Small intestine (tissue), 7 donors: Measurements from ENCODE around the gene LAMC3. TPM values are rescaled to one million over a fixed set of nuclear protein-coding genes. Genes with fewer than 3 reads are reported as not detected.

Experiments
- DNase-seq, 2 donors: peaks; one replicate each; pipeline versions ENCODE4 v3.0.0 to v3.0.0-alpha.2; 2013
- FAIRE-seq: peaks from 2 replicates; lab custom pipeline; 2012; peaks lifted over from hg19 to GRCh38; lab: Jason Lieb, UNC
- H3K27ac ChIP-seq, 3 donors: one replicate each; pipeline ENCODE4 v1.5.1; 2013; ENCODE audit warnings: low read length in 2 of 3, mild to moderate bottlenecking in 2 of 3, control low read depth in 1 of 3, inconsistent platforms in 1 of 3, low read depth in 1 of 3, moderate library complexity in 1 of 3
- H3K27me3 ChIP-seq, 3 donors: one replicate each; pipeline ENCODE4 v1.6.1; 2013; ENCODE audit warnings: low read length in 3 of 3, inconsistent platforms in 1 of 3; ENCODE audit not compliant: control insufficient read depth in 3 of 3, insufficient read depth in 3 of 3
- H3K36me3 ChIP-seq, 3 donors: one replicate each; pipeline ENCODE4 v1.6.1; 2013; ENCODE audit warnings: low read length in 3 of 3, inconsistent platforms in 1 of 3, low read depth in 1 of 3, mild to moderate bottlenecking in 1 of 3, moderate library complexity in 1 of 3; ENCODE audit not compliant: control insufficient read depth in 3 of 3, insufficient read depth in 2 of 3
- H3K4me1 ChIP-seq, 3 donors: one replicate each; pipeline ENCODE4 v1.6.1; 2013; ENCODE audit warnings: low read length in 2 of 3, inconsistent platforms in 1 of 3, low read depth in 1 of 3, mild to moderate bottlenecking in 1 of 3, moderate library complexity in 1 of 3; ENCODE audit not compliant: control insufficient read depth in 3 of 3, insufficient read depth in 2 of 3
- H3K4me3 ChIP-seq, 3 donors: one replicate each; pipeline ENCODE4 v1.5.1; 2013; ENCODE audit warnings: low read length in 3 of 3, control low read depth in 1 of 3, inconsistent platforms in 1 of 3, low read depth in 1 of 3, mild to moderate bottlenecking in 1 of 3, moderate library complexity in 1 of 3
- H3K9me3 ChIP-seq, 2 donors: one replicate each; pipeline ENCODE4 v1.6.1; 2013; ENCODE audit warnings: low read depth in 1 of 2, low read length in 1 of 2; ENCODE audit not compliant: control insufficient read depth in 2 of 2, insufficient read depth in 1 of 2
- WGBS, 3 donors: extraction: QIAGEN DNeasy Blood & Tissue Kit; methylation state at CpG; one replicate each; pipeline ENCODE4 v1.1.7; 2013; 5-methylcytosine and 5-hydroxymethylcytosine counted together
- polyA plus RNA-seq, 4 donors: library from polyadenylated mRNA; stranded (reverse) in 3 of 4; unstranded in 1 of 4; fragments of 200-250 nt in 3 of 4; fragments of 120-200 nt in 1 of 4; gene quantifications; one replicate each; pipeline versions ENCODE4 v1.2.1 to v1.2.3, GENCODE V29; 2013
- donor health status: healthy with polysubstance abuse.
- donor health status: control.
- donor health status: control.
- donor health status: Bipolar disorder and iron deficiency.
- donor health status: healthy.

Gene LAMC3
- polyA plus RNA-seq, 4 donors = 0.25 to 0.44 TPM; not detected in 2

DNA sequence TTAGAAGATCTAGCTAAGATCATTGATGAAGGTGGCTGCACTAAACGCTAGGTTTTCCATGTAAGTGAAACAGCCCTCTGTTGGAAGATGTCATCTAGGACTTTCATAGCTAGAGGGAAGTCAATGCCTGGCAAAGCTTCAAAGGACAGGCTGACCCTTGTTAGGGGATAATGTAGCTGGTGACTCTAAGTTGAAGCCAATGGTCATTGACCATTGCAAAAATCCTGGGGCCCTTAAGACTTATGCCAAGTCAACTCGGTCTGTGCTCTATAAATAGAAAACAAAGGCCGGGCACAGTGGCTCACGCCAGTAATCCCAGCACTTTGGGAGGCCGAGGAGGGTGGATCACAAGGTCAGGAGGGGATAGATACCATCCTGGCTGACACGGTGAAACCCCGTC is 43.3 kb upstream of the LAMC3 start:
- no peak for FAIRE-seq
- WGBS, 3 donors = 84 to 88% (median 87%) methylated on average over 7 of the region's 7 CpGs
- Histone ChIP-seq H3K36me3 (no peaks in the 10 kb centered on the region), H3K4me1 (no peaks in the 10 kb centered on the region), H3K4me3 (no peak overlapping the region), H3K27me3 (peaks cover 0 to 3% (median 0%) of the 10 kb centered on the region in 3 donors), H3K27ac (no peak overlapping the region), H3K9me3 (peaks cover 0 to 6% of the 10 kb centered on the region in 2 donors)
- DNase-seq = no peak

DNA sequence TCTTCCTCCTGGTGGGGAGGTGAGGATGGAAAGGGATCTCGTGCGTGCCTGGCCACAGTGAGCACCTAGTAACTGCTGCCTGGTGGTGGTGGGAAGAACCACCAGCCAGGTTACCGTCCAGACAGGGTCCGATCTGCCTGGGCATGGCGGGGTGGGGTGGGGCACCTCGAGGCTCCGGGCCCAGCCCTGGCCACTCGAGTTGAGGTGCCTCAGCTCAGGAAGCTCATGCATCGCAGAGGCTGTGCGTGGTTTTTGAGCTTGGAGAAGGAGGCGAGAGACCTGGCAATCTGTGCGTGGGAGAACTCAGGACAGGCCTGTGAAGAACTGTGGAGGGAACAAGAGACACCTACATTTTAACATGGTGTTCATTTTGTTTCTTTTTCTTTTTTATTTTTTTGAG is 38.9 kb upstream of the LAMC3 start:
- no peaks in the 10 kb centered on the region for H3K9me3 ChIP-seq
- no peak for DNase-seq
- H3K36me3 ChIP-seq = no peaks in the 10 kb centered on the region
- no peak overlapping the region for H3K4me3 ChIP-seq
- no peaks in the 10 kb centered on the region for H3K4me1 ChIP-seq
- H3K27ac ChIP-seq = no peak overlapping the region
- whole genome bisulfite sequencing, 3 donors = 70 to 85% (median 75%) methylated on average over 12 of the region's 12 CpGs
- no peak for FAIRE-seq
- peaks cover 0 to 16% (median 0%) of the 10 kb centered on the region in 3 donors for H3K27me3 ChIP-seq

DNA sequence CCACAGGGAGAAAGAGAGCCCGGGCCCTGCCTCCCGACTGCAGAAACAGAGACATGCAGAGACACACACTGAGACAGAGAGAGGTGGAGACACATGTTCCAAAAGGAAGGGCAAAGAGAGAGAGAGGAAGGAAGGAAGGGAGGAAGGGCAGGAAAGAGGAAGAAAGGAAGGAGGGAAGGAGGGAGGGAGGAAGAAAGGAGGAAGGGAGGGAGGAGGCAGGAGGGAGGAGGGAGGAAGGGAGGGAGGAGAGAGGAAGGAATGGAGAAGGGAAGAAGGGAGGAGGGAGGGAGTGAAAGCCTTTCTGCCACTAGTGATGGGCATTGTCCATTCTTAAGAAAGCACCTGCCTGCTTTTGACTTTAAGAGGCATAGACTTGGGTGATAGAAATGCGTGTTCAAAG is 38.1 kb upstream of the LAMC3 start:
- no peak for FAIRE-seq
- WGBS, 3 donors = 76 to 78% (median 77%) methylated on average over 3 of the region's 3 CpGs

DNA sequence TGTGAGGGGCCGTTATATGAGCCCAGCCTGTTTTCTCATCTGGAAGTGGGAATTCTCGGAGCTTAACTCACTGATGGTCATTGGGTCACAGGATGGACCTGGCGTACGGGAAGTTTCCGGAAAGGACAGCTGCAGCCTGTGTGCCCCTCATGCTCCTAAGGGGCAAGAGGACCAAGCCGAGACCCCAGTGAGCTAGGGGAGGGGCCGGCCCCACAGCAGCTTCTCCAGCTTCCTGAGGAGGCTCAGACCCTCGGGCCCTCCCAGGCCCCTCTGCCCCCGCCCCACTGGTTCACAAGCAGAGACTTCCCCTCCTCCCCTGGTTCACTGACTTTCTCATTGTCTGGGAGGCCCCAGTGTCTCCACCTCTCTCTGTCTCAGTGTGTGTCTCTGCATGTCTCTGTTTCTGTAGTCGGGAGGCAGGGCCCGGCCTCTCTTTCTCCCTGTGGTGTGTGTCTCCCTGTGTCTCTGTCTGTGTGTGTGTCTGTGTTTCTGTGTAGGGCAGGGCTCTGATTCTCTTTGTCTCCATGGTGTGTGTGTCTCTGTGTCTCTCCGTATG is 37.6 kb upstream of the LAMC3 start:
- Histone ChIP-seq H3K4me3 (no peak overlapping the region), H3K4me1 (no peaks in the 10 kb centered on the region), H3K27me3 (peaks cover 0 to 16% (median 0%) of the 10 kb centered on the region in 3 donors), H3K9me3 (no peaks in the 10 kb centered on the region), H3K36me3 (no peaks in the 10 kb centered on the region), H3K27ac (no peak overlapping the region)
- no peak for FAIRE-seq
- DNase-seq = no peak
- 61 to 68% (median 64%) methylated on average over 12 of the region's 12 CpGs for WGBS, 3 donors

More for the DNA sequence above, 38.1 kb upstream of the LAMC3 start:
- no peaks in the 10 kb centered on the region for H3K36me3 ChIP-seq
- no peak for DNase-seq
- no peaks in the 10 kb centered on the region for H3K9me3 ChIP-seq
- peaks cover 0 to 16% (median 0%) of the 10 kb centered on the region in 3 donors for H3K27me3 ChIP-seq
- no peaks in the 10 kb centered on the region for H3K4me1 ChIP-seq
- no peak overlapping the region for H3K4me3 ChIP-seq
- H3K27ac ChIP-seq = no peak overlapping the region

DNA sequence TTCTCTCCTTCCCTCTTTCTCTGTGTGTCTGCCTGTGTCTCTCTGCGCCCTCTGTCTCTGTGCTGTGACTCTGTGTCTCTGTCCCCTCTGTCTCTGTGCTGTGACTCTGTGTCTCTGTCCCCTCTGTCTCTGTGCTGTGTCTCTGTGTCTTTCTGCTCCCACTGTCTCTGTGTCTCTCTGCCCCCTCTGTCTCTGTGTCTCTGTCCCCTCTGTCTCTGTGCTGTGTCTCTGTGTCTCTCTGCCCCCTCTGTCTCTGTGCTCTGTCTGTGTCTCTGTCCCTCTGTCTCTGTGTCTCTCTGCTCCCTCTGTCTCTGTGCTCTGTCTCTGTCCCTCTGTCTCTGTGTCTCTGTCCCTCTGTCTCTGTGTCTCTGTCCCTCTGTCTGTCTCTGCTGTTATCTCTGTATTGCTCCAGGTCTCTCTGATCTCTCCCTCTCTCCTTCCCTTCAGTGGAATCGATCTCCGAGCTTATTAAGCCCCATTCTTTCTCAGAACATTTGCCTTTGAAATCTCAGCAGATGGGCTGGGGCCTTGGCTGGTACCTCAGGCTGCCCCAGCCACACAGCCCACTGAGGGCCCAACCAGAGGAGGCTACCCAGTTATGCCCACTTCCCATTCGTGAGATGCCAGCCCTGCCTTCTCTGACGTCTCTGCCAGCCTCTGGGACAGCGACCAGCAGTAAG is 36.6 kb upstream of the LAMC3 start:
- Histone ChIP-seq H3K4me1 (no peaks in the 10 kb centered on the region), H3K27me3 (peaks cover 0 to 16% (median 0%) of the 10 kb centered on the region in 3 donors), H3K36me3 (no peaks in the 10 kb centered on the region), H3K4me3 (no peak overlapping the region), H3K9me3 (no peaks in the 10 kb centered on the region), H3K27ac (no peak overlapping the region)
- no peak for FAIRE-seq
- no peak for DNase-seq
- WGBS, 3 donors = 51 to 64% (median 53%) methylated on average over 6 of the region's 6 CpGs

DNA sequence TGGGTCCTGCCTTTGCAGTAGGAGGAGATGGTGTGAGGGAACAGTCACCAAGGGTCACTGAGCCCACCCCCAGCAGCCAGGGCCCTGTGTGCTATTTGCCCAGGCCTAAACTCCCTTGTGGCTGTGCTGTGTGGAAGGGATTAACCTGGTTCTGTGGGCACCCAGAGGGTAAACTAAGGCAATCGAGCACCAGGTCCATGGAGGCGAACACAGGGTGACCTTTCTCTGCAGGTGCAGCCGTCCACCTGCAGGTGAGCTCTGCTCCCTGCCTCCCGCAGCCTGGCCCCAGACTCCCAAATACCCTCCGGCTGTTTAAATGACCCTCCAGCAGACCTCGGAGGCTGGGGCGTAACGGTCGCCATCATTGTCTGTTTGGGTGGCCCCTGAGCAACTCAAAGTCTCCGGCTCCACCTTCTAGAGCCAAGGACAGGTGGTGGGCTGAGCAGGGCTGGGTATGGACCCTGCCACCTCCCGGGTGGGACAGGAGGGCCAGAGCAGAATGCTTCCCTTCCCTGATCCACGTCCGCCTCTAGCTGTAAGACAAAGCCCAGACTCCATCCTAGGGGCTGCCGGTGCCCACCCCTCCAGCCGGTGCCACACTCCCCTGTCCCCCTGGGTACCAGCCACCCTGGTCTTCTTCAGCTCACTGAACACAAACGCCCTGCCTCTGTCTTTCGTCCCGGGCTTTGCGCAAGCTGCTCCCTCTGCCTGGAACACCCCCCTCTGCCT is 35.9 kb upstream of the LAMC3 start:
- H3K9me3 ChIP-seq = no peaks in the 10 kb centered on the region
- no peak for DNase-seq
- WGBS, 3 donors = 68 to 71% (median 70%) methylated on average over 17 to 19 of the region's 19 CpGs
- H3K36me3 ChIP-seq = no peaks in the 10 kb centered on the region
- H3K4me1 ChIP-seq = no peaks in the 10 kb centered on the region
- no peak for FAIRE-seq
- no peak overlapping the region for H3K4me3 ChIP-seq
- H3K27ac ChIP-seq = no peak overlapping the region
- peaks cover 0 to 16% (median 0%) of the 10 kb centered on the region in 3 donors for H3K27me3 ChIP-seq

DNA sequence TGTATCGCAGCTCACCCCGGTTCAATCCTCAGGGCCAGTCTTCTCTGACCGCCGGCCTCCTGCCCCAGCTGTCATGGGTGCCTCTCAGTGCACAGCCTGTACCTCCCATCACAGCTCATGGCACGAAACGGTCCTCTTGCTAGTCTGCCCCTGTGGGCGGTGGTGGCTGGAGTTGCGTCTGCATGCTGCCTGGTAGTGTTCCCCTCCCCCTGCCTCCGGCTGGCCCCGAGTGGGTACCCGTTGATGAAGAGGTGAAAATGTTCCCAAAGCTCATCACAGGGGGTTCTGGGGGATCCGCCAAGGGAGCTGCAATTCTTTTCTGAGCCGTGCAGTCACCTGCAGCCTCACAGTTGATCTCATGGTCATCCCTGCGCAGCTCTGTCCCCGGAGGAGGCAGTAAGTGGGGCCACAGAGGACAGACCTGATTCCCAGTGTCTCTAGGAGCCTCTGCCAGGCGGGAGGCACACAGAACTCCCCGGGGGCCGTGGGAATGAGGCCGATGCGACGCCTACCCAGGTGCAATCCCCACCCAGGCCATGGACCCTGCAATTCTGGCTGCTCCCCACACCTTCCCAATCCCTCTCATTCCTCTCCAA is 35.2 kb upstream of the LAMC3 start:
- Histone ChIP-seq H3K27ac (no peak overlapping the region), H3K4me3 (no peak overlapping the region), H3K4me1 (no peaks in the 10 kb centered on the region), H3K9me3 (no peaks in the 10 kb centered on the region), H3K27me3 (peaks cover 0 to 16% (median 0%) of the 10 kb centered on the region in 3 donors), H3K36me3 (no peaks in the 10 kb centered on the region)
- DNase-seq (no peak), FAIRE-seq (no peak)
- 50 to 54% (median 50%) methylated on average over 21 of the region's 21 CpGs for WGBS, 3 donors

DNA sequence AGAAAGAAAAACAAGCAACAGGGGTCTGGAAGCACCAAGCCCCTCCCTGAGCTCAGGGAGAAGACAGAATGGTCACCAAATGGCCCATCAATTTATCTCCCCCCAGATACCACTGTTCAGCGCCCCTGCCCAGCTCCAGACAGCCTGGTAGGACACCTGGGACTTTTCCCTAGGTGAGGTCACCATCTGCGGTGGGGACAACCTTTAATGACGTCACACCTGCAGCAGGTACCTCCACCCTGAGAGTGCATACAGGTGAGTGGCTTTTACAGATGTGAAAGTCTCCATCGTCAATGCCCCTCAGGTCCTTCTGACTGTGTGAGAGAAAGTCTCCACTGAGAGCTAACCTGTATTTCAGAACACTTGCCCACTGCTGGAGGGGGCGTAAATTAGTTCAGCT is 34.3 kb upstream of the LAMC3 start:
- 56 to 86% (median 72%) methylated on average over 5 of the region's 5 CpGs for WGBS, 3 donors
- H3K4me3 ChIP-seq = no peak overlapping the region
- peaks cover 0 to 16% (median 0%) of the 10 kb centered on the region in 3 donors for H3K27me3 ChIP-seq
- FAIRE-seq (no peak), DNase-seq (no peak)
- H3K4me1 ChIP-seq = no peaks in the 10 kb centered on the region
- no peaks in the 10 kb centered on the region for H3K36me3 ChIP-seq
- H3K27ac ChIP-seq = no peak overlapping the region
- H3K9me3 ChIP-seq = no peaks in the 10 kb centered on the region
